GM12865 (cell line): ENCODE data around the gene AMZ2.

Experiments
- DNase-seq: peaks from one replicate; pipeline ENCODE4 v3.0.0; 2010; ENCODE audit warnings: low read depth
- H3K4me3 ChIP-seq: 2 replicates; pipeline ENCODE4 v1.5.1; 2011; ENCODE audit warnings: mild to moderate bottlenecking, low read depth, low read length, control low read depth
- CTCF ChIP-seq: IDR thresholded peaks from 2 replicates; pipeline ENCODE4 v1.5.1; 2011; ENCODE audit warnings: low read length, control low read depth, low read depth, inconsistent platforms; ENCODE audit not compliant: insufficient read depth; ENCODE audit errors: missing control alignments

The AMZ2 gene

GRCh38 chr17:68301438-68301959 lies 53.7 kb downstream of the AMZ2 start:
- H3K4me3 ChIP-seq: no peak overlapping the region
- no peak for TF ChIP-seq CTCF
- no peak for DNase-seq

GRCh38 chr17:68302066-68302564 lies 54.3 kb downstream of the AMZ2 start:
- no peak for TF ChIP-seq CTCF
- no peak overlapping the region for H3K4me3 ChIP-seq
- DNase-seq: no peak

- no peak for DNase-seq
- TF ChIP-seq CTCF: no peak
- no peak overlapping the region for H3K4me3 ChIP-seq
These were observed 54.8 kb downstream of the AMZ2 start for GRCh38 chr17:68302666-68303065.

- no peak for DNase-seq
- no peak overlapping the region for H3K4me3 ChIP-seq
- TF ChIP-seq CTCF: no peak
These were observed 56.9 kb downstream of the AMZ2 start for GRCh38 chr17:68304706-68305105.

GRCh38 chr17:68305142-68305541 lies 57.3 kb downstream of the AMZ2 start:
- no peak for TF ChIP-seq CTCF
- H3K4me3 ChIP-seq: no peak overlapping the region
- no peak for DNase-seq
